ENCODE data around the gene MAML1. TPM values are rescaled to one million over a fixed set of nuclear protein-coding genes. Genes with fewer than 3 reads are reported as not detected.
"Not testable (repeated sequence)": the region's sequence is repeated elsewhere in the genome, so short reads cannot be mapped to it uniquely, and the experiment has no call there.

The MAML1 gene
- total and polyA plus RNA-seq, 2 donors (not counting 1 experiment from before 2014, with no cell fraction given): 6.4 to 7.5 TPM

- Histone ChIP-seq H3K79me2 (ENCODE audit: control insufficient read depth, insufficient read depth, low read length) (no peaks in the 10 kb centered on the region), H3K27ac (ENCODE audit: insufficient read depth, low read length) (no peak overlapping the region), H3K36me3 (ENCODE audit: control insufficient read depth, insufficient read depth, low read length) (no peaks in the 10 kb centered on the region), H3K27me3 (ENCODE audit: control insufficient read depth, insufficient read depth, low read length) (no peaks in the 10 kb centered on the region), H4K20me1 (ENCODE audit: control insufficient read depth, extremely low read depth, insufficient read depth, low read length) (no peaks in the 10 kb centered on the region), H2AFZ (ENCODE audit: low read length) (no peak overlapping the region), H3K9ac (ENCODE audit: insufficient read depth, low read length) (no peak overlapping the region), H3K4me1 (ENCODE audit: control insufficient read depth, extremely low read depth, insufficient read depth, low read length) (no peaks in the 10 kb centered on the region), H3K4me3 (replicated peaks in 1 of 4; ENCODE audit: control extremely low read depth in 1 of 4, insufficient read depth in 1 of 4, low read depth in 3 of 4, low read length in 4 of 4) (no peak overlapping the region), H3K9me3 (ENCODE audit: control insufficient read depth, insufficient read depth, low read depth, low read length) (no peaks in the 10 kb centered on the region), H3K4me2 (ENCODE audit: extremely low read depth, insufficient read depth, low read length) (no peak overlapping the region)
- no peak for DNase-seq (ENCODE audit: low read depth in 2 of 2)
- TF ChIP-seq EZH2 (IDR thresholded peaks at IDR 0.05; ENCODE audit: low read length, missing control alignments) (no peak), CTCF (conservative IDR thresholded peaks at IDR 0.05 in 1 of 2, IDR thresholded peaks at IDR 0.05 in 1 of 2; ENCODE audit: low read depth in 1 of 2, low read length in 2 of 2) (no peak)
Measured at GRCh38 chr5:179786861-179787260, 54.2 kb downstream of the MAML1 start.

- Histone ChIP-seq H3K4me3 (replicated peaks in 1 of 4; ENCODE audit: control extremely low read depth in 1 of 4, insufficient read depth in 1 of 4, low read depth in 3 of 4, low read length in 4 of 4) (no peak overlapping the region), H3K79me2 (ENCODE audit: control insufficient read depth, insufficient read depth, low read length) (no peaks in the 10 kb centered on the region), H4K20me1 (ENCODE audit: control insufficient read depth, extremely low read depth, insufficient read depth, low read length) (no peaks in the 10 kb centered on the region), H3K27ac (ENCODE audit: insufficient read depth, low read length) (no peak overlapping the region), H3K36me3 (ENCODE audit: control insufficient read depth, insufficient read depth, low read length) (no peaks in the 10 kb centered on the region), H3K4me2 (ENCODE audit: extremely low read depth, insufficient read depth, low read length) (no peak overlapping the region), H3K9ac (ENCODE audit: insufficient read depth, low read length) (no peak overlapping the region), H2AFZ (ENCODE audit: low read length) (no peak overlapping the region), H3K9me3 (ENCODE audit: control insufficient read depth, insufficient read depth, low read depth, low read length) (no peaks in the 10 kb centered on the region), H3K4me1 (ENCODE audit: control insufficient read depth, extremely low read depth, insufficient read depth, low read length) (no peaks in the 10 kb centered on the region), H3K27me3 (ENCODE audit: control insufficient read depth, insufficient read depth, low read length) (no peaks in the 10 kb centered on the region)
- no peak for DNase-seq (ENCODE audit: low read depth in 2 of 2)
- no peak for TF ChIP-seq EZH2 (IDR thresholded peaks at IDR 0.05; ENCODE audit: low read length, missing control alignments)
- TF ChIP-seq CTCF (conservative IDR thresholded peaks at IDR 0.05 in 1 of 2, IDR thresholded peaks at IDR 0.05 in 1 of 2; ENCODE audit: low read depth in 1 of 2, low read length in 2 of 2): no peak
Measured at GRCh38 chr5:179788193-179788854, 55.7 kb downstream of the MAML1 start.

GRCh38 chr5:179789278-179789677, 56.7 kb downstream of the MAML1 start:
- not testable (repeated sequence) for H3K27ac ChIP-seq (ENCODE audit: insufficient read depth, low read length); H3K4me1 ChIP-seq (ENCODE audit: control insufficient read depth, extremely low read depth, insufficient read depth, low read length); H3K4me2 ChIP-seq (ENCODE audit: extremely low read depth, insufficient read depth, low read length); H3K27me3 ChIP-seq (ENCODE audit: control insufficient read depth, insufficient read depth, low read length); H3K36me3 ChIP-seq (ENCODE audit: control insufficient read depth, insufficient read depth, low read length); H3K4me3 ChIP-seq (replicated peaks in 1 of 4; ENCODE audit: control extremely low read depth in 1 of 4, insufficient read depth in 1 of 4, low read depth in 3 of 4, low read length in 4 of 4); H2AFZ ChIP-seq (ENCODE audit: low read length); H3K9me3 ChIP-seq (ENCODE audit: control insufficient read depth, insufficient read depth, low read depth, low read length); H4K20me1 ChIP-seq (ENCODE audit: control insufficient read depth, extremely low read depth, insufficient read depth, low read length); H3K9ac ChIP-seq (ENCODE audit: insufficient read depth, low read length); H3K79me2 ChIP-seq (ENCODE audit: control insufficient read depth, insufficient read depth, low read length); DNase-seq (ENCODE audit: low read depth in 2 of 2)
